GM12892 (cell line): ENCODE data around the gene RASL12.

Source experiments
- POLR2A ChIP-seq: IDR thresholded peaks from 2 replicates; pipeline ENCODE4 v1.6.1; 2011; ENCODE audit warnings: low read depth, low read length, control low read depth
- POLR2AphosphoS5 ChIP-seq: IDR thresholded peaks from 2 replicates; pipeline ENCODE4 v1.6.1; 2011; ENCODE audit warnings: low read depth, low read length, control low read depth

DNA sequence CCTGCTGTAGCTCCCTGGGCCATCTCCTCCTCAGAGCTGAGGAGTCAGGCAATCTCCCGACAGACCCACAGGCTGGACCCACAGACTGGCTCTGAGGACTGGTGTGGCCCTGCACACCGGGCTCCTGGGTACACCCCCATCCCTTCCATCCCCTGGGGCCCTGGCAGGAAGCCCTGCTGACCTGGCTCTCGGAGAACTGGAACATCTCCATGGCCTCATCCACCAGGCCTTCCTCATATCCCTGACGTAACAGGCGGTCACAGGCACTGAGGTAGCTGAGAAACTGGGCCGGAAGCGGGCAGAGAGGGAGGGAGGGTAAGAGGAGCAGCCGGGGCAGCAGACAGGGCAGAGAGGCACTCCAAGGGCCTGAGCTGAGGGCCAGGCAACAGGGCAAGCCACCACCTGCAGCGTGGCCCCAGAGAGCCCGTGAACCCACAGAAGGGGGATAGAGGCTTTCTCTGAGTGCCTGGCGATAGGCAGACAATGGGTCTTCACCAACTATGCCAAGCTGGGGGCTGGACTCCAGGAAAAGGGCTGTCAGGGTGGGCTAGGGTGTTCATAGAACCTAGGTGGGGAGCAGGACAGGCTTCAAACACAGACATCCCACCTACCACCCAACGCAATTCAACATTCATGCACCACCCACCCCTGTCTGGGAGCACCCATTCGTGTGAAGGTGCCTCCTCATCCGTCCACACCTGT lies 26.7 kb upstream of the RASL12 start:
- TF ChIP-seq POLR2A, result no peak
- no peak for TF ChIP-seq POLR2AphosphoS5
